Stimulated activated naive CD4-positive, alpha-beta T cell (primary cell): Measurements from ENCODE around the gene ACAD8.
"Not testable (repeated sequence)": the region's sequence is repeated elsewhere in the genome, so short reads cannot be mapped to it uniquely, and the experiment has no call there.

Source experiments
- DNase-seq, 6 experiments: peaks; one replicate each; lab custom pipeline; 2025; lab: John Stamatoyannopoulos, UW

ACAD8 gene

DNA sequence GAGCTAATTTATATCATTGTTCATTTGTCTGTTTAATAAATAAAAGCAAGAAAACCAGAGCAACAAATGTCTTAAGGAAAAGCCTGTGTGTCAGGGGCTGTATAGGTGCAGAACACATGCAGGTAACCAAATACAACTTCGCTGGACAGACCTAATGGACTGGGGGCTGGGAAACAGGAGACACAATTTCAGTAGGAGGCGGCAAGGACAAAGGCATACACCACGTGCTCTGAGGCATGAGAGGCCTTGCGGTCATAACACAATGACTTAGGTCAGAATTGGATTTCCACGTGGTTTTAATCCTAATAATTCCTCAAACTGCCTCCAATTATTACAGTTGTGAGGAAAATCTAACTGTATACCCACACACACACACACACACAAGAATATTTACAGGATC, 14.1 kb downstream of the ACAD8 start:
- no peak for DNase-seq

DNA sequence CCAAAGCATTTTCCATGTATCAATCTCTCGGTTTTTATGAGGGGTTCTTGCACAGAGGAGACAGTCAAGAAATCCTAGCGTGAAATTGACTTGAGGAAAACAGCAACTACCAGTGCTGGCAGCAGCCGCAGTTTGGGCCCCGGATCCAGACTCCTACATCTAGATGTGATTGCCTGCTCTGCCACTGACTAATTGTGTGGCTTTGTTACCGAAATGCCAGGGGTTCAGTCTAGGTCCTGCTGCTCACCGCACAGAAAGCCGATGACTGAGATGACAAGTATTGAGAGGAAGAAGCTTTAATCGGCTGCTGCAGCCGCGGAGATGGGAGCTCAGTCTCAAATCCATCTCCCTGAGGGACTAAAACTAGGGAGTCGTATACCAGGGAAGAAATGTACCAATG, 14.6 kb downstream of the ACAD8 start:
- no peak for DNase-seq

DNA sequence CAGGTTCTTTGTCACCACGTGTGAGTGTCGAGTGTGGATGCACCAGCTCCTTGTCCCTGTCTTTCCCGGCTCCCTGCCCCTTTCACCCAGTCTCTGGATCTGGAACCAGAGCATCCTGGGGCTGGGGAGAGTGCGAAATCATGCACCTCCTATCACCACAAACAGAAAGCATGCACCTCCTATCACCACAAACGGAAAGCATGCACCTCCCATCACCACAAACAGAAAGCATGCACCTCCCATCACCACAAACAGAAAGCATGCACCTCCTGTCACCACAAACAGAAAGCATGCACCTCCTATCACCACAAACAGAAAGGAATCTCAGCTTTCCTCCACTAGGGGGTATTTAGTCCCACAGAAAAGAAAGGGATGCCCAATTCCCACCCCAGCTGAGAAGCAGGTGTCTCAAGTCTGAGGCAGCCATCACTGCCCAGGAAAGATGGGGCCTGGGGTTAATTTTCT, 16.9 kb downstream of the ACAD8 start:
- DNase-seq, result peak in 3 of 6 experiments; percentile 21 to 41 (median 35)

DNA sequence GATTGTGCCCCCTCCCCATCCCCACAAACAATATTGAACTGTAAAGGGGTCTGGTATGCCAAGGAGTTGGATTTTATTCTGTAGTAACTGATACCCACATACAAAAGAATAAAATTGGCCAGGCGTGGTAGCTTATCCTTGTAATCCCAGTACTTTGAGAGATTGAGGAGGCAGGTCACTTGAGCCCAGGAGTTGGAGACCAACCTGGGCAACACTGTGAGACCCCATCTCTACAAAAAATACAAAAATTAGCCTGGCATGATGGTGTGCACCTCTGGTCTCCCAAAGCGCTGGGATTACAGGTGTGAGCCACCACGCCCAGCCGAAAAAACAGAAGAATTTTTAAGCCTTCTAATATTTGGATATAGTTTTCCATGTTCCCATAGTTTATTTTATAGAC, 18.6 kb downstream of the ACAD8 start:
- no peak for DNase-seq

DNA sequence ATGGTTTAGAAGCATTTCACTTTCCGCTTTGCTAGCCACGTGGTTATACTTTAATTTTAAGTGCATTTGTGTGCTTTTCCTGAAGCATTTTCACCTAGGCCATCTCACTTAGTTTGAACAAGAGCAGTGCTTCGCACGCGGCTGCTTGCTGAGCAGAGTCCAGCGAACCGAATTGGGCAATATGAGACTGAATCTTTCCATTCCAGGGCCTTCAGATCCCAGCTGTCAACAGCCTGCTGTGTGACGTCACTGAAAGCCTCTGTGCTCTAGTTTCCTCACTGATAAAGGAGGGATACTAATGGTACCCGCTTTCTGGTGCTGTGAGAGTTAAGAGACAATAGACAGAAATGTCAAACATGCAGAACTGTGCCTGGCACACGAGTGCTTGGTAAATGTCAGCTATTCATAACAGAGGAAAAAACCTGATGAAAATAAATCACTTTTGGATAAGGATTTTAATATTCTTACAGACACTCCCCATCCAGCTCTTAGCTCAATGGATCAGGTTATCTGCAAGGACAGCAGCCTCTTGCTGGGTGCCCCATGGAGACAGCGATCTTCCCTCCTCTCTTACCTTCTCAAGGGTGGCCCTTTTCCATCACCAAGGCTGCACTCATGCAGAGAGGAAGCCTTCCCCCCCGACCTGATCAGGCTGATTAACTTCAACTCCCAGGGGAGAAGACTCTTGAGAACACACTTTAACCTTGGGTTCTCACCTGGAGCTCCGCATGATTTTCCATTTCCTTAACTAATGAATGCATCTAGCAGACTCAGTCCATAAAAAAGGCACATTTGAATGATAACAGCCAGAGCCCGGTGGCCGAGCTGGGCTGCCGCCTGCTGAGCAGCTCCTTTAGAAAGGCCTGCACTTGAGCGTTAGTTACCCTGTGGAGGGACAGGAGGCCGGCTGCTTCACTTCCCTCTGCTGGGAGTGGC, 19.3 kb downstream of the ACAD8 start:
- no peak for DNase-seq

DNA sequence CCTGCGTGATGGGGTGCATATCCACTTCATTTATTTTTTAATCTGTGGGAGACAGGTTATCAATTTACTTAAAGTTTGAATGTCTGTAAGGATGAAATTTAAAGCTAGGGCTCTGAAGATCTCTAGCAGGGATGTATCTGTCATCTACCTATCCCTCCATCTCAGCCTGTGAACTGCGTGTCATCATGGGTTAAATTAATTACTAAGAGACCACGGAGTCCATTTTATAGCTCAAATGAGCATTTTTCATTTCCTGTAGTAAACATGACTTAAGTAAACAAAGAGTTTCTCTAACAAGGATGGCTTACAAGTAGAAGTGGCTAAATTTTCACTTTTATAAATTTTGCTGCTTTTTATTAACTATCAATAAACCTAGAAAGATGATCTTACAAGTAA, 19.9 kb downstream of the ACAD8 start:
- no peak for DNase-seq

DNA sequence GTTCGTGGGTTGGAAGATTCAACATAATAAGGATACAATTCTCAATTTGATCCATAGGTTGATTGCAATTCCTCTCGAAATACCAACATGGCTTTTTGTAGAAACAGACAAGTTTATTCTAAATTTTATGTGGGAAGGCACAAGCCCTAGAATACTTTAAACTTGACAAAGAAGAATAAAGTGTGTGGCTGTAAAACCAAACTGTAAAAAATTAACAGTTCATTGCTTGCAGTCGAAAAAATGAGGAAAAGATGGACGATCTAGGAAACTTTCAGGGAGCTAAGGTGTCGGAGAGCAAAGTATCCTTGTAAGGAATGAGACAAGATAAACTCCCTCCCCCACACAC, 21.8 kb downstream of the ACAD8 start:
- DNase-seq, result no peak

DNA sequence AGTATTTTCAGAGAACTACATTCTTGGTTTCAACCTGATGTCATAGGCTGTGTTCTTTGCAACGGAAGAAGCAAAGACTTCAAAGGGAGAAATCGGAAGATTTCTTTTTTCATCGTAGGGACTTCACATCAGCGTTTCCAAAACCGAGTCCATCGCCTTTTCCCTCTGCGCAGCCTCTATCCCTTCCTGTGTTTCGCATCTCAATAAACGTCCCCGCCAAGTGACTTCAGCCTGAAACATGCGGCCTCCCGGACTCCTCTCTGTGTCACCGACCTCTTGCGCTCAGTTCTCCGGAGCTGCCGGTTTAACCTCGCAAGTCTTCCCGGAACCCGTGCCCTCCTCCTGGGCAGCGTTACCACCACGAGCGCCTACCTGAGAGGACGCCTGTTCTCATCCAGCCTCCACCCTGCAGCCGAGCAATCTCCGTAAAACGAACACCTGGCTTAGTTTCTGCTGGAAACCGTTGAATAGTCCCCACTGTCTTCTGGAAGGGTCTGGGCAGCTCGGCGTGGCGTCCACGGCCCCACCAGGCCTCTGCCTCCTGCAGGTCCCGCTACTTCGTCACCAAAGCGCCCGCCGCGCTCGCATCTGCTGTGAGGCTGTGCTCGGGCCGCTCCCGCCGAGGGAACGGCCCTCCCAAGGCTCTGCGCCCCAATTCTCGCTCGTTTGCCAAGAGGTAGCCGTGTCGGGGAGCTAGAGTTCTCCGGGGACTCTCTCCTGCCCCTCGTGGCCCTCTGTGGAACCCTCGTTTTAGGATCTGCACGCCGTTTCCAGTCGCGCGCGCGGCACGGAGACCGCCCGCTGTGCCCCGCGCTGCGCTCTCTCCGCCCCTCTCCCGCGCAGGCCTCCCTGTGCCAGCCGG, 22.4 kb downstream of the ACAD8 start, which contains the start of gene GLB1L3:
Gene GLB1L3, plus strand, starts transcription at position 846 of the 862 bp plus-strand sequence. CDS start 362 bp downstream, outside the sequence.
- peak; percentile 62 to 77 (median 70) for DNase-seq

DNA sequence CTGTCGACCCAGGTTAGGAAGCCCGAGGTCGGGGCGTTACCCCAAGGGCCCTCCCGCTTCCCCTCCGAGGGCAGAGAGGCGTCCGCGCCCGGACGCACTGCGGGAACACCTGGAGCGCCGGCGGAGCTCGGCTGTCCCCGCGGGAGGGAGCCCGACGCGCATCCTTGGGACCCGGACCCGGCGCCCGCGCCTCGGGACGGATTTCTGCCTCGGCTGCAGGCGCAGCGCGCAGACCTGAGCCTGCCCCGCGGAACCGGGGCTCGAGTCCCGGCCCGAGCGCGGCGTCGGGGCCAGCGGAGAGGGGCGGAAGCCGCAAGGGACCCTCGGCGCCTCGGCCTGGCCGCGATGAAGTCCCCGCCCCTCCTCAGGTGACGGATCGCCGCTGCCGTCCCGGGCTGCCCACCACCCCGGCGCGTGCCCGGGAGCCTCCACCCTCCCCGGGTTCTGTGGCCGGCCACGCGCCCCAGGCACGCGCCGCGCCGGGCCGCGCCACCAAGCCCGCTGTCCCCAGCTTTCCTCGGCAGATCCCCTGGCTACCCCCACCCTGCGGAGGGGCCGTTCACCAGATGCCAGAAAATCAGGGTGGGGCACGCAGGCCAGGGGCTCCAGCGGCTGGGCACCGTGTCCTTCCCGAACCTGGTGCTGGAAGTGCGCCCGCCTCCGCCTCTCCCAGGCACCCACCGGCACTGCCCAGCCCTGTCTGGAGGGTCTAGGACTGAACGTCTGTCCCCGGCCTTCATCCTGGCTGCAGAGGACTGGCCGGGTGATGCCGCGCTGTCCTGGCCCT, 23.2 kb downstream of the ACAD8 start:
- no peak for DNase-seq

DNA sequence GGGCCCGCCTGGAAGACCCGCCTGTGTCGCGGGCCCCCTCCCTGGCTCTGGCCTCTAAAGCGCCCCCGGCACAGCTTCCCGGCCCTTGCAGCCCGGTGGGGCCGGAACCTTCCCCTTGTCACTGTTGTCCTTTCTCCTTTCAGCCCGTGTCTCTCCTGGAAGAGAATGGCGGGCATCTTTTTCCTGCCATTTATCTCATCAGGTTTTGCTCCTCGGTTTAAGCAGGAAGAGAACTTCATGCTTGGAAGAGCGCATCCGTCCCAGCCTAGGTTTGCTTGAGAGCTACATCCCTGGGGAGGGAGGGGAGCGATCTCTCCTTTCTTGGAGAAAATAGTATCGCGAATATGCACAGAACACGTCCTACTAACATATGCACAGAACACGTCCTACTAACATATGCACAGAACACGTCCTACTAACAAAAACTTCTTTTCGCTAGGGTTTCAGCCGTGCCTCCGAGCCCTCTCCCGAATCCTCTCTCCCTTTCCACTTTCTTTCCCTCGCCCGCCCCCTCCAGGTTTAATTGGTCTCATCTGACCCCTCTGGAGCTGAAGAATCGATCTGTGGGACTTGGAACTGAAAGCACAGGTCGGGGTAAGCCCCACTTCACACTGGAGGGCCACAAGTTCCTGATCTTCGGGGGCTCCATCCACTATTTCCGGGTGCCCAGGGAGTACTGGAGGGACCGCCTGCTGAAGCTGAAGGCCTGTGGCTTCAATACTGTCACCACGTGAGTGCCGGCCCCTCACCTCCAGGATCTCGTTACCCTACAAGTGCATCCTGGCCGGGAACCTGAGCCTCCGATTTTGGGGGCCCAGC, 24.0 kb downstream of the ACAD8 start:
- DNase-seq, result no peak

DNA sequence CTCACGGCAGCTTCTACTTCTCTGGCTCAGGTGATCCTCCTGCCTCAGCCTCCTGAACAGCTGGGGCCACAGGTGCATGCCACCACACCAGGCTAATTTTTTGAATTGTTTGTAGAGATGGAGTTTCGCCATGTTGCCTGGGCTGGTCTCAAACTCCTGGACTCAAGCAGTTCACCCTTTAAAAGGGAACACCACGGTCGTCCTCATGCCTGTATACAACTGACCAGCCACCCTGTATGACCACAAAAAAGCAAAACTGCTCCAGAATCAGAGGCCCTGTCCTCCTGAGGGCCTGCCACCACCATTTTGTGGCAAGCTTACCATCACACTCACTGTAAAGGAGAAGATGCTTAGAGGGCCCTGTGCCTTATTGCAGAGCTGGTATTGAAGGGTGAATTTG, 25.0 kb downstream of the ACAD8 start:
- DNase-seq, result no peak

DNA sequence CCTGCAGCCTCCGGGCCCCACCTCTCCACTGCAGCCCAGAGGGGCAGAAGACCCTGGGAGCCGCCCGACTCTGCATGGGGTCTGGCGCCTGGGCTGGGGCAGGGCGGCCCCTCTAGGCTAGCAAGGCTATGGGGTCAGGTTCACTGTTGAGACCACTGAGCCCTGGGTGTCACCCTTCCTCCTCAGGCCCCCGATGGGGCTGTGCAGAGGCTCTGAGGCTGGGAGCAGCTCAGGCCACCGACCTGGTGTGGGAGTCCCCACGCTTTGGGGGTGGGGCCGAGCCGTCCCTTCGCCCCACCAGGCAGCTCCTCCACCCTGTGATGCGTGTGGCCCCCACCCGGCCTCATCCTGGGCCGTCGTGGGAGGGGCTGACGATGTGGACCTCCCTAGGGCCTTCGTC, 28.3 kb downstream of the ACAD8 start:
- DNase-seq, result not testable (repeated sequence)

DNA sequence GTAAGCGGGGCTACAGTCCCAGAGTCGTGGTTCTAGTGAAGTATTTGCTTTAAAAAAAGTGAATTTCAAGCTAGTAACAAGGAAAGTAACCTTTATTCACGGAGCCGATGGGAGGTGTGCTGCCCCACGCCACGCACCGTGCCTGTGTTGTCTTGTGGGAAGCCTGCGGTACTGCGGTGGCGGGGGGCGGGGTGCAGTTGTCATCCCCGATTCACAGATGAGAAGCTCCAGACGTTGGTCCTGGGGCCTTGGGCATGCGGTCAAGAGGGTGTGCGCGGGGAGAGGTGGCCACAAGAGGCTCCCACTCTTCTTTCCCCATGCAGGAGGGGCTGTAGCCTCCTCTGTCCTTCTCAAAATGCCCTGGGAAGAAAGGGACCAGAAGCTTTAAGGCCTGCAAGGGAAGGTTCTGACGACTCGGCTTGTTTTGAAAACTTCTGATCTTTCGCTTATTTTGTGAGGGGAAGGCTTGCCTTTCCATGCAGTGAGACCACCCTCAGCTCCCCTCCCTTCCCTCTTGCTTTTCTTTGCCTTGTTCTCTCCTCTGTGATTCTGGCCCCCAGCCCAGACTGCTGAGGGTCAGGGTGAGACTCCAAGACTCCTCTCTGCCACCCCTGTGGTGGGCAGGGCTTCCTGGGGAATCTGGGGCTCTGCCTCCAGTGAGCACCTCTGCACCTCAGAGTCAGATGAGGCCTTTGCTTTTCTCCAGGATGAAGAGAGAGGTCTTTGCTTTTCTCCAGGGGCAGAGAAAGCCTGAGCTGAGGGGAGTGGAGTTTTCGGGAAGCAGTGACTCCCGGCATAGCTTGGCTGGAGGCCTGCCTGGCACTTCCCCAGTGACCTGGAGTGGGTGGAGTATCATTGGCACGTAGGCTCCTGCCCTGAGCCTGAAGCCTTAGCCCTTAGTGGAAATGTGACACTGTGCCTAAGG, 29.0 kb downstream of the ACAD8 start:
- no peak for DNase-seq

DNA sequence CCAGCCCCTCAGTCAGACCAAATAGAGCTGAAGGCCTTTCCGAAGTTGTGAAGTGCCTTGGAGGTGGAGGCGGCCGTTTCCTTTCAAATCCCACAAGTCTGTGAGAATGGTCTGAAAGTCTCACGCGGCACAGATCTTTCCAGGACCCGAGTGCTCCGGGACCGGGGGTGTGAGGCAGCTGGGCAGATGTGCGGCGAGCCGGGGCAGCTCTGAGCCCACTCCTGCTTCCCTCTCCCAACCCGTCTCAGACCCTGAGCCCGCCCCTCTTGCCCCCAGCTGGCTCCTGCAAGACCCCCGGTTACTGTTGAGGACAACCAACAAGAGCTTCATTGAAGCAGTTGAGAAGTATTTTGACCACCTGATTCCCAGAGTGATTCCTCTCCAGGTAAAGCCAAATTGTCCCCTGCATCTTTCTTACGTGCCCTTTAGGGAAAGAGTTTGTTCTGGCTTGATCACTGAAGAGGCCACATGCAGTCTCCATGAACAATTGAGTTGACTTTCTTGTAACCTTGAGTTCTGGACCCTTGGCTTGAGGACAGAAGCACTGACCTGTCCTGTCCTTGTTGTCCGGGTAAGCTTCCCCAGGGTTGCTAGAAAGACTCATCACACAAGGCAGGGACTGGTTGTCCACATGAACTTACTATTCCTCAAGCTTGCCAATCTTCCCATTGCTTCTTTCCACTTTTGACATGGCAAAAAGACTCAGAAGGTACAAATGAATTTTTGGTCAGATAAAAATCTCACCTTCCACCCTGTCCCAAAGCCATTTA, 30.3 kb downstream of the ACAD8 start:
- no peak for DNase-seq

DNA sequence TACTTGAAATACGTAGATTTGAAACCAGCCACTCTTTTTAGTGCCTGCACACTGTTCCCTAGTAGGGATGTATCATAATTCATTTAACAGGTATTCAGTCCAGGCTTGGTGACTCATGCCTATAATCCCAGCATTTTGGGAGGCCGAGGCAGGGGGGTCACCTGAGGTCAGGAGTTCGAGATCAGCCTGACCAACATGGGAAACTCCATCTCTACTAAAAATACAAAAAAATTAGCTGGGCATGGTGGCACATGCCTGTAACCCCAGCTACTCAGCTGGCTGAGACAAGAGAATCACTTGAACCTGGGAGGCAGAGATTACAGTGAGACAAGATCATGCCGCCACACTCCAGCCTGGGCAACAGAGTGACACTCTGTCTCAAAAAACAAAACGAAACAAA, 31.0 kb downstream of the ACAD8 start:
- DNase-seq, result not testable (repeated sequence)

DNA sequence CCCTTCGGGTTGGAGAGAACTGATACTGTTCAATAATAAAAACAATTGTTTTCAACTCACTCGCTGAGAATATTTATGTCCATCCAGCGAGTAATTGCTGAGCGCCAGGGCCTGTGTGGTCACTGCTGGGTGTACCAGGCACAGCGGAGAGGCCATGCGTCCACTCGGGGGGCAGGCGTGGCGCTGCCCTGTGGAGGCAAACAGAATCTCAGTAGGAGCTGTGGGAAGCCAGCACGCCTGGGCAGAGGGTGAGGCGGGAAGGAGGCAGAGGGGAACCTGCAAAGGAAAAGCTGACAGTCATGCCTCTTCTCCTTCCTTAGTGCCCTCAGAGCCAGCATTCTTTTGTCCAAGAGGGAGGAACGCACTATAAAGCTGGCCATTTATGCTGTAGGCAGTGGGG, 34.2 kb downstream of the ACAD8 start:
- no peak for DNase-seq

DNA sequence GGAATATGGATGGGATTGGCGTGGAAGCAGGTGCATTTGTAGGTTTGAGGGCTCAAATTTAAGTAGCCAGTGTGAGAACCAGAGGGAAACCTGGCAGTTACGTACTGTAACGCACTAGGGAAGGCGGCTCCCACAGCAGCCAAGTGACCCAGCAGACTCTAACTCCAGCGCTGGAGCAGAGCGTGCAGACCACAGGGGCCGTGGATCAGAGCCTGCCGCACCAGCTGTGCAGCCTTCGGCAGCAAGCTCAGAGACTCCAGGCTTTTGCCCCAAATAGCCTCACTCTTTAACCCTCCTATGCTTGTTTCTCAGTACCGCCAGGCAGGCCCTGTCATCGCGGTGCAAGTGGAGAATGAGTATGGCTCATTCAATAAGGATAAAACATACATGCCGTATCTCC, 35.1 kb downstream of the ACAD8 start:
- no peak for DNase-seq

DNA sequence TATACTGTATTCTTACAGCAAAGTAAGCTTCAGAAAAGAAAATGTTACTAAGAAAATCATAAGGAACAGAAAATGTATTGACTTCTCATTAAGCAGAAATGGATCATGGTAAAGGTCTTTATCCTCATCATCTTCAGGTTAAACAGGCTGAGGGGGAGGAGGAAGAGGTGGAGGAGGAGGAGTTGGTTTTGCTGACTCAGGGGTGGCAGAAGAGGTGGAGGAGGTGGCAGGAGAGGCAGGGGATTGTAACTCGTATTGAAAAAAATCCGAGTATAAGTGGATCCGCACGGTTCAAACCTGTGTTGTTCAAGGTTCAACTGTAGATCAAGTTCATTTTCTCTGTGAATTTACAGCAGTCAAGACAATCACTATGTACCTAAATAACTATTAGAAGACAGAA, 35.8 kb downstream of the ACAD8 start:
- no peak for DNase-seq

DNA sequence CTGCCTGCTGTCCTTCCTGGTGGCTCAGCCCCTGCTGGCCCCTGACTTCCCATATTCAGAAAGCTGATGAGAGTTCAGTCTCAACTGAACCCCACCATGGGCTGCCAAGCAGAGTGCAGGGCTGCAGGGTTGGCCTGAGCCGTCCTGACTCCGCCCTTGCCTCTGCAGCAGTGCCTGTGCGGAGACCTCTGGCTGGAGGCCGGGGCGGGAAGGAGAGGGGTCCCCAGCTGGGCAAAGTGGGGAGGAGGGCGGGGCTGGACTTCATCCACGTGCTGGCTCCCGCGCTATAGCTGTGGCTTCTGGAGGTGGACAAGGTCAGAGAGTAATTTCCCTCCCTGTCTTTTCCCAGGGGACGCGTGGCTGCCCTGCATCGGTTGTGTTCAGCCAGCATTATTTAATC, 36.4 kb downstream of the ACAD8 start:
- DNase-seq, result no peak
